ENCODE results near the gene ZNF273. TPM values are rescaled to one million over a fixed set of nuclear protein-coding genes. Genes with fewer than 3 reads are reported as not detected.
"Not testable (repeated sequence)": the region's sequence is repeated elsewhere in the genome, so short reads cannot be mapped to it uniquely, and the experiment has no call there.

The ZNF273 gene
- total RNA-seq, 1 experiment from 2014 or later = 6.6 TPM

DNA sequence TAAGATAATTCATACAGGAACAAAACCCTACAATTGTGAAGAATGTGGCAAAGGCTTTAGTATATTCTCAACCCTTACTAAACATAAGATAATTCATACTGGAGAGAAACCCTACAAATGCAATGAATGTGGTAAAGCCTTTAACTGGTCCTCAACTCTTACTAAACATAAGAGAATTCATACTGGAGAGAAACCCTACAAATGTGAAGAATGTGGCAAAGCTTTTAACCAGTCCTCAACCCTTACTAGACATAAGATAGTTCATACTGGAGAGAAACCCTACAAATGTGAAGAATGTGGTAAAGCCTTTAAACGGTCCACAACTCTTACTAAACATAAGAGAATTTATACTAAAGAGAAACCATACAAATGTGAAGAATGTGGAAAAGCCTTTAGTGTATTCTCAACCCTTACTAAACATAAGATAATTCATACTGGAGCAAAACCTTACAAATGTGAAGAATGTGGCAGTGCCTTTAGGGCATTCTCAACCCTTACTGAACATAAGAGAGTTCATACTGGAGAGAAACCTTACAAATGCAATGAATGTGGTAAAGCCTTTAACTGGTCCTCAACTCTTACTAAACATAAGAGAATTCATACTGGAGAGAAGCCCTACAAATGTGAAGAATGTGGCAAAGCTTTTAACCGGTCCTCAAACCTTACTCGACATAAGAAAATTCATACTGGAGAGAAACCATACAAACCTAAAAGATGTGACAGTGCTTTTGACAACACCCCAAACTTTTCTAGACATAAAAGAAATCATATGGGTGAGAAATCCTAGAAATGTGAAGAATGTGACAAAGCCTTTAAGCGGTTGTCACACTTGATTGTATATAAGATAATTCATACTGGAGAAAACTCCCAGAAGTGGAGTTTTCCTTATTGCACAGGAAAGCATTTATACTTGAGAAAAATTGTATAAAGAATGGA, 25.4 kb downstream of the ZNF273 start:
- Histone ChIP-seq H3K36me3 (ENCODE audit: control insufficient read depth in 1 of 2, insufficient read depth in 2 of 2, low read length in 2 of 2) (0 out of 4 replicates have a peak, but pooled peaks cover 2 to 28% of the 10 kb centered on the region in 2 experiments), H3K9me3 (ENCODE audit: control insufficient read depth in 1 of 2, insufficient read depth in 1 of 2, low read depth in 1 of 2, low read length in 2 of 2) (peaks cover 8 to 44% of the 10 kb centered on the region in 2 experiments; a peak in 3 of 4 replicates)
- H3K27me3 ChIP-seq (ENCODE audit: insufficient read depth, low read length); H2AFZ ChIP-seq (ENCODE audit: low read depth, low read length, poor library complexity, severe bottlenecking); H3K79me2 ChIP-seq (ENCODE audit: insufficient read depth, low read length); H3K4me3 ChIP-seq (replicated peaks in 1 of 2; ENCODE audit: low read depth in 1 of 2, low read length in 2 of 2); intact Hi-C loops (cut with micrococcal nuclease); H3K4me1 ChIP-seq (ENCODE audit: control insufficient read depth in 1 of 2, insufficient read depth in 2 of 2, low read length in 2 of 2); RAD21 ChIA-PET (ENCODE audit: low non-redundant PET in 1 of 2, low total read pairs in 2 of 2, uncharacterized antibody in 2 of 2, unreplicated experiment in 2 of 2); CTCF ChIA-PET; ATAC-seq; POLR2A ChIA-PET; H3K4me2 ChIP-seq (ENCODE audit: low read length); DNase-seq (ENCODE audit: low read depth, low spot score); H3K27ac ChIP-seq (ENCODE audit: low read depth, low read length); H4K20me1 ChIP-seq (ENCODE audit: insufficient read depth); H3K9me2 ChIP-seq (ENCODE audit: insufficient read depth); H3K9ac ChIP-seq (ENCODE audit: low read length): not testable (repeated sequence)
- BruUV-seq (replicated peaks) = TSS peak; percentile 31
- peak; percentile 73 for TF ChIP-seq ZNF274 (IDR thresholded peaks at IDR 0.05; ENCODE audit: low read depth, low read length)

DNA sequence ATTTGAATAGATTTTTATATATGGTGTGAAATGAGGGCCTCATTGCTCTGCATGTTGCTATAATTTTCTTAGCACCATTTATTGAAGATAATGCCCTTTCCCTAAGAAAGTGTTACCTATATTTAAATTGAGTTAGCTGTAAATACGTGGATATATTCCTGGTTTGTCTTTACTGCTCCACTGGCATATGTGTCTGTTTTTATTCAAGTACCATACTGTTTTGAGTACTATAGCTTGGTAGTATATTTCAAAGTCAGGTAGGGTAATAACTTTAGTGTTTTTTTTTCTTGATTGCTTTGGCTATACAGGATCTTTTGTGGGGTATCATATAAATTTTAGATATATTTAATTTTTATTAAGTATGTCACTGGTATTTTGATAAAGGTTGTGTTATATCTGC, 31.4 kb downstream of the ZNF273 start:
- POLR2A ChIA-PET = no interaction called here
- TF ChIP-seq EGR1 (IDR thresholded peaks at IDR 0.05; ENCODE audit: low read depth) (no peak), FOSL1 (IDR thresholded peaks at IDR 0.05; ENCODE audit: low read depth) (no peak), YY1 (IDR thresholded peaks at IDR 0.05; ENCODE audit: extremely low read depth, insufficient replicate concordance, low read depth, low read length) (no peak), SRF (IDR thresholded peaks at IDR 0.05; ENCODE audit: low read depth) (no peak)
- CTCF ChIA-PET = no interaction called here

More for the DNA sequence above, 31.4 kb downstream of the ZNF273 start:
- RAD21 ChIA-PET (ENCODE audit: low non-redundant PET in 1 of 2, low total read pairs in 2 of 2, uncharacterized antibody in 2 of 2, unreplicated experiment in 2 of 2) = no interaction called here
- ATAC-seq (no peak), DNase-seq (ENCODE audit: low read depth, low spot score) (no peak)
- no peaks in the 10 kb centered on the region for H3K79me2 ChIP-seq (ENCODE audit: insufficient read depth, low read length)
- no peaks in the 10 kb centered on the region for H3K4me1 ChIP-seq (ENCODE audit: control insufficient read depth in 1 of 2, insufficient read depth in 2 of 2, low read length in 2 of 2)
- no peaks in the 10 kb centered on the region for H4K20me1 ChIP-seq (ENCODE audit: insufficient read depth)
- H3K27me3 ChIP-seq (ENCODE audit: insufficient read depth, low read length) = no peaks in the 10 kb centered on the region
- H2AFZ ChIP-seq (ENCODE audit: low read depth, low read length, poor library complexity, severe bottlenecking) = no peak overlapping the region
- H3K27ac ChIP-seq (ENCODE audit: low read depth, low read length) = no peak overlapping the region
- no peaks in the 10 kb centered on the region for H3K36me3 ChIP-seq (ENCODE audit: control insufficient read depth in 1 of 2, insufficient read depth in 2 of 2, low read length in 2 of 2)
- H3K9me3 ChIP-seq (ENCODE audit: control insufficient read depth in 1 of 2, insufficient read depth in 1 of 2, low read depth in 1 of 2, low read length in 2 of 2) = peaks cover 0 to 22% of the 10 kb centered on the region in 2 experiments; a peak in 2 of 4 replicates
- H3K4me2 ChIP-seq (ENCODE audit: low read length) = no peak overlapping the region
- H3K9ac ChIP-seq (ENCODE audit: low read length) = no peak overlapping the region
- H3K9me2 ChIP-seq (ENCODE audit: insufficient read depth) = no peaks in the 10 kb centered on the region
- no TSS peak for BruUV-seq (replicated peaks)
- intact Hi-C loops (cut with micrococcal nuclease) = no loop called here
- H3K4me3 ChIP-seq (replicated peaks in 1 of 2; ENCODE audit: low read depth in 1 of 2, low read length in 2 of 2) = no peak overlapping the region
